ENCODE measurements around the gene MFF.

DNA sequence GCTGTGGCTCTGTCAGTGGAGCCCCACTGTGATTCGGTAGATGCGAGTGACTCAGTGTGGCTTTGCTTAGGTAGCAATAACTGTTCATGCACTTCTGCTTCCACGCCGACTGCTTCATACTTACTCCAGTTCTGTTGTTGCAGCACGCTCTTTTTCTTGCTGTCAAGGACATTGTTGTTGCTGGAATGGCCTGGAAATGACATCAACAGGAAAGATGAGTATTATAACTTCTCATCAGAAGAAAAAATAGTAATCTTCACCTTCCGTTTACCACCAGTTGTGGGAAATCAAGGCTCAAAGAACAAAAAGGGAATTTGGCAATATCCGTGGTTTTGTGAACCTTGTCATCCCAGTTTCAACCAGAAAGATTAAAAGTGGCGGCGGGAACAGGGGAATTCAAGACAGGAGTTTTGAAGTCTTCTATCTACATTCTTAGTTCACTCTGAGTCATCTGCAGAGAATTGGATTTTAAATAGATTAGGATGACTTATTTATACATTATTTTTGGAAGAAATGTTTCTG is 45.8 kb downstream of the MFF start:
- TF ChIP-seq, protein P1, sequence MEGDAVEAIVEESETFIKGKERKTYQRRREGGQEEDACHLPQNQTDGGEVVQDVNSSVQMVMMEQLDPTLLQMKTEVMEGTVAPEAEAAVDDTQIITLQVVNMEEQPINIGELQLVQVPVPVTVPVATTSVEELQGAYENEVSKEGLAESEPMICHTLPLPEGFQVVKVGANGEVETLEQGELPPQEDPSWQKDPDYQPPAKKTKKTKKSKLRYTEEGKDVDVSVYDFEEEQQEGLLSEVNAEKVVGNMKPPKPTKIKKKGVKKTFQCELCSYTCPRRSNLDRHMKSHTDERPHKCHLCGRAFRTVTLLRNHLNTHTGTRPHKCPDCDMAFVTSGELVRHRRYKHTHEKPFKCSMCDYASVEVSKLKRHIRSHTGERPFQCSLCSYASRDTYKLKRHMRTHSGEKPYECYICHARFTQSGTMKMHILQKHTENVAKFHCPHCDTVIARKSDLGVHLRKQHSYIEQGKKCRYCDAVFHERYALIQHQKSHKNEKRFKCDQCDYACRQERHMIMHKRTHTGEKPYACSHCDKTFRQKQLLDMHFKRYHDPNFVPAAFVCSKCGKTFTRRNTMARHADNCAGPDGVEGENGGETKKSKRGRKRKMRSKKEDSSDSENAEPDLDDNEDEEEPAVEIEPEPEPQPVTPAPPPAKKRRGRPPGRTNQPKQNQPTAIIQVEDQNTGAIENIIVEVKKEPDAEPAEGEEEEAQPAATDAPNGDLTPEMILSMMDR (IDR thresholded peaks at IDR 0.05 in 2 of 3, conservative IDR thresholded peaks at IDR 0.05 in 1 of 3; ENCODE audit: borderline replicate concordance in 1 of 3, insufficient read depth in 1 of 3, low read depth in 2 of 3, low read length in 2 of 3) = no peak
- no peak for TF ChIP-seq EZH2 (IDR thresholded peaks at IDR 0.05)
- TF ChIP-seq POLR2A (IDR thresholded peaks at IDR 0.05; ENCODE audit: borderline replicate concordance, extremely low read depth, insufficient read depth, insufficient read length) = no peak

Data from HCT116 (cell line).